ENCODE results near the gene B3GAT3. TPM values are rescaled to one million over a fixed set of nuclear protein-coding genes. Genes with fewer than 3 reads are reported as not detected.
"Not testable (repeated sequence)": the region's sequence is repeated elsewhere in the genome, so short reads cannot be mapped to it uniquely, and the experiment has no call there.

The B3GAT3 gene
- total RNA-seq, 2 donors from 2014 or later, result 69.6 to 79.5 TPM

- Mint-ChIP-seq H3K36me3 (peaks cover 62 to 69% of the 10 kb centered on the region in 2 donors), H3K27ac (peak overlapping the region; percentile 87 to 97), H3K9me3 (no peaks in the 10 kb centered on the region)
- ATAC-seq (peak in 1 of 2 donors; percentile 15), DNase-seq (ENCODE audit: low spot score in 2 of 2) (peak in 1 of 2 donors; percentile 66)
Measured at GRCh38 chr11:62599901-62600300, 21.9 kb downstream of the B3GAT3 start.

GRCh38 chr11:62599069-62599696 lies 22.6 kb downstream of the B3GAT3 start:
- H3K36me3 Mint-ChIP-seq, result peaks cover 67 to 75% of the 10 kb centered on the region in 2 donors
- no peaks in the 10 kb centered on the region for H3K9me3 Mint-ChIP-seq
- DNase-seq (ENCODE audit: low spot score in 2 of 2) (peak; percentile 90 to 95), ATAC-seq (peak; percentile 70 to 82)
- H3K27ac Mint-ChIP-seq, result peak overlapping the region; percentile 87 to 97

- ATAC-seq, result no peak
- Mint-ChIP-seq H3K27ac (peak overlapping the region; percentile 8 to 99), H3K36me3 (peaks cover 61 to 63% of the 10 kb centered on the region in 2 donors), H3K9me3 (no peaks in the 10 kb centered on the region)
- DNase-seq (ENCODE audit: low spot score in 2 of 2), result no peak
Measured at GRCh38 chr11:62595124-62595523, 26.7 kb downstream of the B3GAT3 start.

GRCh38 chr11:62593434-62594044 lies 28.2 kb downstream of the B3GAT3 start:
- no peaks in the 10 kb centered on the region for H3K9me3 Mint-ChIP-seq
- DNase-seq (ENCODE audit: low spot score in 2 of 2), result peak; percentile 71 to 76
- H3K27ac Mint-ChIP-seq, result peak overlapping the region; percentile 95 to 99
- peak; percentile 9 to 28 for ATAC-seq
- peaks cover 45 to 47% of the 10 kb centered on the region in 2 donors for H3K36me3 Mint-ChIP-seq

- Mint-ChIP-seq H3K27ac (peak overlapping the region; percentile 68 to 99), H3K9me3 (no peaks in the 10 kb centered on the region), H3K36me3 (peaks cover 39 to 42% of the 10 kb centered on the region in 2 donors)
- DNase-seq (ENCODE audit: low spot score in 2 of 2), result no peak
- no peak for ATAC-seq
Measured at GRCh38 chr11:62592989-62593421, 28.8 kb downstream of the B3GAT3 start.

- ATAC-seq, result peak in 1 of 2 donors; percentile 2
- Mint-ChIP-seq H3K9me3 (no peaks in the 10 kb centered on the region), H3K36me3 (peaks cover 32 to 34% of the 10 kb centered on the region in 2 donors), H3K27ac (peak overlapping the region; percentile 99)
- DNase-seq (ENCODE audit: low spot score in 2 of 2), result no peak
Measured at GRCh38 chr11:62592146-62592815, 29.5 kb downstream of the B3GAT3 start.

GRCh38 chr11:62591448-62592145 lies 30.2 kb downstream of the B3GAT3 start, which contains the start of gene TUT1:
Gene TUT1, minus strand, starts transcription at chr11:62591523. Its CDS starts 38 bp downstream, at chr11:62591485.
- H3K36me3 Mint-ChIP-seq, result peaks cover 29 to 31% of the 10 kb centered on the region in 2 donors
- H3K27ac Mint-ChIP-seq, result peak within 1 kb of the TSS; percentile 99
- no peaks in the 10 kb centered on the region for H3K9me3 Mint-ChIP-seq
- DNase-seq (ENCODE audit: low spot score in 2 of 2), result peak; percentile 93 to 98
- peak; percentile 87 to 90 for ATAC-seq

- no peak overlapping the region for H3K27ac Mint-ChIP-seq
- H3K36me3 Mint-ChIP-seq, result peaks cover 10 to 23% of the 10 kb centered on the region in 2 donors
- H3K9me3 Mint-ChIP-seq, result no peaks in the 10 kb centered on the region
- ATAC-seq (no peak), DNase-seq (ENCODE audit: low spot score in 2 of 2) (peak in 1 of 2 donors; percentile 28)
Measured at GRCh38 chr11:62588966-62589637, 32.7 kb downstream of the B3GAT3 start.

GRCh38 chr11:62585356-62585755 lies 36.4 kb downstream of the B3GAT3 start:
- H3K36me3 Mint-ChIP-seq; H3K9me3 Mint-ChIP-seq; H3K27ac Mint-ChIP-seq; DNase-seq (ENCODE audit: low spot score in 2 of 2); ATAC-seq: not testable (repeated sequence)

- DNase-seq (ENCODE audit: low spot score in 2 of 2); H3K36me3 Mint-ChIP-seq; ATAC-seq; H3K9me3 Mint-ChIP-seq; H3K27ac Mint-ChIP-seq: not testable (repeated sequence)
Measured at GRCh38 chr11:62581735-62582134, 40.1 kb downstream of the B3GAT3 start.

GRCh38 chr11:62580959-62581715 lies 40.6 kb downstream of the B3GAT3 start:
- H3K9me3 Mint-ChIP-seq, result no peaks in the 10 kb centered on the region
- ATAC-seq (no peak), DNase-seq (ENCODE audit: low spot score in 2 of 2) (no peak)
- peak overlapping the region; percentile 9 to 82 for H3K27ac Mint-ChIP-seq
- H3K36me3 Mint-ChIP-seq, result peaks cover 0 to 5% of the 10 kb centered on the region in 2 donors

GRCh38 chr11:62579252-62579651 lies 42.5 kb downstream of the B3GAT3 start:
- ATAC-seq (no peak), DNase-seq (ENCODE audit: low spot score in 2 of 2) (no peak)
- H3K27ac Mint-ChIP-seq, result no peak overlapping the region
- H3K36me3 Mint-ChIP-seq, result peaks cover 11 to 14% of the 10 kb centered on the region in 2 donors
- H3K9me3 Mint-ChIP-seq, result no peaks in the 10 kb centered on the region

GRCh38 chr11:62578541-62578940 lies 43.2 kb downstream of the B3GAT3 start:
- Mint-ChIP-seq H3K36me3 (peaks cover 16 to 21% of the 10 kb centered on the region in 2 donors), H3K9me3 (no peaks in the 10 kb centered on the region), H3K27ac (peak overlapping the region in 1 of 2 donors; percentile 44)
- no peak for DNase-seq (ENCODE audit: low spot score in 2 of 2)
- no peak for ATAC-seq

GRCh38 chr11:62577046-62577714 lies 44.6 kb downstream of the B3GAT3 start:
- Mint-ChIP-seq H3K27ac (peak overlapping the region in 1 of 2 donors; percentile 82), H3K36me3 (peaks cover 27 to 34% of the 10 kb centered on the region in 2 donors), H3K9me3 (no peaks in the 10 kb centered on the region)
- DNase-seq (ENCODE audit: low spot score in 2 of 2) (no peak), ATAC-seq (no peak)

GRCh38 chr11:62575837-62576236 lies 45.9 kb downstream of the B3GAT3 start:
- DNase-seq (ENCODE audit: low spot score in 2 of 2), result no peak
- peak overlapping the region; percentile 99 to 100 for H3K27ac Mint-ChIP-seq
- ATAC-seq, result no peak
- no peaks in the 10 kb centered on the region for H3K9me3 Mint-ChIP-seq
- peaks cover 40 to 48% of the 10 kb centered on the region in 2 donors for H3K36me3 Mint-ChIP-seq

All from activated naive CD4-positive, alpha-beta T cell treated with anti-CD3 and anti-CD28 coated beads, Interleukin-2, amount 50 U/mL, for 72 hours (primary cell).